GM18502 (cell line): ENCODE results near the gene MRO.
"Not testable (repeated sequence)": the region's sequence is repeated elsewhere in the genome, so short reads cannot be mapped to it uniquely, and the experiment has no call there.

Source experiments
- ATAC-seq: cut with Tn5 transposase; IDR thresholded peaks from one replicate; pipeline ENCODE4 v1.9.1; 2021; ENCODE audit warnings: mild to moderate bottlenecking; ENCODE audit not compliant: unreplicated experiment, poor library complexity

MRO gene

GRCh38 chr18:50839341-50839740 is 19.5 kb upstream of the MRO start:
- ATAC-seq: no peak

- no peak for ATAC-seq
Observed at GRCh38 chr18:50836521-50836957, 16.7 kb upstream of the MRO start.

GRCh38 chr18:50833496-50833895 is 13.7 kb upstream of the MRO start:
- not testable (repeated sequence) for ATAC-seq

- peak; percentile 74 for ATAC-seq
Observed at GRCh38 chr18:50832754-50833153, 12.9 kb upstream of the MRO start.

- ATAC-seq: peak; percentile 63
Observed at GRCh38 chr18:50830544-50830943, 10.7 kb upstream of the MRO start.

GRCh38 chr18:50829644-50830043 is 9.8 kb upstream of the MRO start:
- ATAC-seq: no peak

- ATAC-seq: no peak
Observed at GRCh38 chr18:50826027-50826426, 6.2 kb upstream of the MRO start.

GRCh38 chr18:50825621-50826020 is 5.8 kb upstream of the MRO start:
- no peak for ATAC-seq

GRCh38 chr18:50822756-50823155 is 2.9 kb upstream of the MRO start:
- no peak for ATAC-seq

- ATAC-seq: no peak
Observed at GRCh38 chr18:50820901-50821520, 1.2 kb upstream of the MRO start.

- no peak for ATAC-seq
Observed at GRCh38 chr18:50819027-50819727, 639 bp downstream of the MRO start.

- ATAC-seq: peak; percentile 58
Observed at GRCh38 chr18:50816419-50817166, 3.2 kb downstream of the MRO start.

GRCh38 chr18:50814395-50814794 is 5.4 kb downstream of the MRO start:
- no peak for ATAC-seq

- ATAC-seq: no peak
Observed at GRCh38 chr18:50813353-50813752, 6.5 kb downstream of the MRO start.

- no peak for ATAC-seq
Observed at GRCh38 chr18:50812834-50813233, 7.0 kb downstream of the MRO start.

GRCh38 chr18:50807176-50807575 is 12.6 kb downstream of the MRO start:
- no peak for ATAC-seq

GRCh38 chr18:50806208-50806616 is 13.6 kb downstream of the MRO start:
- peak; percentile 58 for ATAC-seq

- ATAC-seq: no peak
Observed at GRCh38 chr18:50805732-50806131, 14.1 kb downstream of the MRO start.

GRCh38 chr18:50803592-50803991 is 16.2 kb downstream of the MRO start:
- ATAC-seq: no peak

GRCh38 chr18:50802141-50802540 is 17.7 kb downstream of the MRO start:
- no peak for ATAC-seq

GRCh38 chr18:50797142-50797541 is 22.7 kb downstream of the MRO start:
- no peak for ATAC-seq
